Measurements from ENCODE around the gene TEX29.

DNA sequence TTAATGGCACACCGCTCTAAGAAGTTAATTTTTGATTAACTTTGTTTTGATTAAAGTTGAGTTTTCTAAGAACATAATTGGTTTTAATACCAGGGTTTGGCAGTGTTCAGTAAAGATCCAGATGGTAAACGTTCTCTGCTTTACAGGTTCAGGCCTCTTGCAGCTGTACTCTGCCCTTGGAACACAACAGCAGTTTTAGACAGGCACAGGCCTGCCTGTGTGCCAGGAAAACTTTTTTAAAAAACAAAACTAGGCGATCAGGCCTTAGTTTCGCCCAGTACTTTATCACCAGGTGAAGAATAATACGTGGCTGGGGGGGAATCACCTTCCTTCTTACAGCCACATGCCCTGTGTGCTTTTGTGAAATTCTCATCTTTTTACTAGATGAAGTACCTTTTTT, 38.0 kb upstream of the TEX29 start:
- TF ChIP-seq, protein P1, sequence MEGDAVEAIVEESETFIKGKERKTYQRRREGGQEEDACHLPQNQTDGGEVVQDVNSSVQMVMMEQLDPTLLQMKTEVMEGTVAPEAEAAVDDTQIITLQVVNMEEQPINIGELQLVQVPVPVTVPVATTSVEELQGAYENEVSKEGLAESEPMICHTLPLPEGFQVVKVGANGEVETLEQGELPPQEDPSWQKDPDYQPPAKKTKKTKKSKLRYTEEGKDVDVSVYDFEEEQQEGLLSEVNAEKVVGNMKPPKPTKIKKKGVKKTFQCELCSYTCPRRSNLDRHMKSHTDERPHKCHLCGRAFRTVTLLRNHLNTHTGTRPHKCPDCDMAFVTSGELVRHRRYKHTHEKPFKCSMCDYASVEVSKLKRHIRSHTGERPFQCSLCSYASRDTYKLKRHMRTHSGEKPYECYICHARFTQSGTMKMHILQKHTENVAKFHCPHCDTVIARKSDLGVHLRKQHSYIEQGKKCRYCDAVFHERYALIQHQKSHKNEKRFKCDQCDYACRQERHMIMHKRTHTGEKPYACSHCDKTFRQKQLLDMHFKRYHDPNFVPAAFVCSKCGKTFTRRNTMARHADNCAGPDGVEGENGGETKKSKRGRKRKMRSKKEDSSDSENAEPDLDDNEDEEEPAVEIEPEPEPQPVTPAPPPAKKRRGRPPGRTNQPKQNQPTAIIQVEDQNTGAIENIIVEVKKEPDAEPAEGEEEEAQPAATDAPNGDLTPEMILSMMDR (IDR thresholded peaks at IDR 0.05) = no peak
- TF ChIP-seq FOXK1 (CRISPR knock-in tag; IDR thresholded peaks at IDR 0.05) (no peak), CBFB (CRISPR knock-in tag; IDR thresholded peaks at IDR 0.05; ENCODE audit: low read depth) (no peak), NR1H2 (CRISPR knock-in tag; IDR thresholded peaks at IDR 0.05) (no peak), SP1 (CRISPR knock-in tag; conservative IDR thresholded peaks at IDR 0.05) (no peak)
- TF ChIP-seq, protein P2, sequence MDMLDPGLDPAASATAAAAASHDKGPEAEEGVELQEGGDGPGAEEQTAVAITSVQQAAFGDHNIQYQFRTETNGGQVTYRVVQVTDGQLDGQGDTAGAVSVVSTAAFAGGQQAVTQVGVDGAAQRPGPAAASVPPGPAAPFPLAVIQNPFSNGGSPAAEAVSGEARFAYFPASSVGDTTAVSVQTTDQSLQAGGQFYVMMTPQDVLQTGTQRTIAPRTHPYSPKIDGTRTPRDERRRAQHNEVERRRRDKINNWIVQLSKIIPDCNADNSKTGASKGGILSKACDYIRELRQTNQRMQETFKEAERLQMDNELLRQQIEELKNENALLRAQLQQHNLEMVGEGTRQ (CRISPR knock-in tag; IDR thresholded peaks at IDR 0.05) = no peak
- TF ChIP-seq, protein P3, sequence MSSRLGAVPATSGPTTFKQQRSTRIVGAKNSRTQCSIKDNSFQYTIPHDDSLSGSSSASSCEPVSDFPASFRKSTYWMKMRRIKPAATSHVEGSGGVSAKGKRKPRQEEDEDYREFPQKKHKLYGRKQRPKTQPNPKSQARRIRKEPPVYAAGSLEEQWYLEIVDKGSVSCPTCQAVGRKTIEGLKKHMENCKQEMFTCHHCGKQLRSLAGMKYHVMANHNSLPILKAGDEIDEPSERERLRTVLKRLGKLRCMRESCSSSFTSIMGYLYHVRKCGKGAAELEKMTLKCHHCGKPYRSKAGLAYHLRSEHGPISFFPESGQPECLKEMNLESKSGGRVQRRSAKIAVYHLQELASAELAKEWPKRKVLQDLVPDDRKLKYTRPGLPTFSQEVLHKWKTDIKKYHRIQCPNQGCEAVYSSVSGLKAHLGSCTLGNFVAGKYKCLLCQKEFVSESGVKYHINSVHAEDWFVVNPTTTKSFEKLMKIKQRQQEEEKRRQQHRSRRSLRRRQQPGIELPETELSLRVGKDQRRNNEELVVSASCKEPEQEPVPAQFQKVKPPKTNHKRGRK (CRISPR knock-in tag; IDR thresholded peaks at IDR 0.05; ENCODE audit: borderline replicate concordance) = no peak
- TF ChIP-seq, protein P4, sequence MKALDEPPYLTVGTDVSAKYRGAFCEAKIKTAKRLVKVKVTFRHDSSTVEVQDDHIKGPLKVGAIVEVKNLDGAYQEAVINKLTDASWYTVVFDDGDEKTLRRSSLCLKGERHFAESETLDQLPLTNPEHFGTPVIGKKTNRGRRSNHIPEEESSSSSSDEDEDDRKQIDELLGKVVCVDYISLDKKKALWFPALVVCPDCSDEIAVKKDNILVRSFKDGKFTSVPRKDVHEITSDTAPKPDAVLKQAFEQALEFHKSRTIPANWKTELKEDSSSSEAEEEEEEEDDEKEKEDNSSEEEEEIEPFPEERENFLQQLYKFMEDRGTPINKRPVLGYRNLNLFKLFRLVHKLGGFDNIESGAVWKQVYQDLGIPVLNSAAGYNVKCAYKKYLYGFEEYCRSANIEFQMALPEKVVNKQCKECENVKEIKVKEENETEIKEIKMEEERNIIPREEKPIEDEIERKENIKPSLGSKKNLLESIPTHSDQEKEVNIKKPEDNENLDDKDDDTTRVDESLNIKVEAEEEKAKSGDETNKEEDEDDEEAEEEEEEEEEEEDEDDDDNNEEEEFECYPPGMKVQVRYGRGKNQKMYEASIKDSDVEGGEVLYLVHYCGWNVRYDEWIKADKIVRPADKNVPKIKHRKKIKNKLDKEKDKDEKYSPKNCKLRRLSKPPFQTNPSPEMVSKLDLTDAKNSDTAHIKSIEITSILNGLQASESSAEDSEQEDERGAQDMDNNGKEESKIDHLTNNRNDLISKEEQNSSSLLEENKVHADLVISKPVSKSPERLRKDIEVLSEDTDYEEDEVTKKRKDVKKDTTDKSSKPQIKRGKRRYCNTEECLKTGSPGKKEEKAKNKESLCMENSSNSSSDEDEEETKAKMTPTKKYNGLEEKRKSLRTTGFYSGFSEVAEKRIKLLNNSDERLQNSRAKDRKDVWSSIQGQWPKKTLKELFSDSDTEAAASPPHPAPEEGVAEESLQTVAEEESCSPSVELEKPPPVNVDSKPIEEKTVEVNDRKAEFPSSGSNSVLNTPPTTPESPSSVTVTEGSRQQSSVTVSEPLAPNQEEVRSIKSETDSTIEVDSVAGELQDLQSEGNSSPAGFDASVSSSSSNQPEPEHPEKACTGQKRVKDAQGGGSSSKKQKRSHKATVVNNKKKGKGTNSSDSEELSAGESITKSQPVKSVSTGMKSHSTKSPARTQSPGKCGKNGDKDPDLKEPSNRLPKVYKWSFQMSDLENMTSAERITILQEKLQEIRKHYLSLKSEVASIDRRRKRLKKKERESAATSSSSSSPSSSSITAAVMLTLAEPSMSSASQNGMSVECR (CRISPR knock-in tag; IDR thresholded peaks at IDR 0.05; ENCODE audit: borderline replicate concordance) = no peak
- TF ChIP-seq, protein P5, sequence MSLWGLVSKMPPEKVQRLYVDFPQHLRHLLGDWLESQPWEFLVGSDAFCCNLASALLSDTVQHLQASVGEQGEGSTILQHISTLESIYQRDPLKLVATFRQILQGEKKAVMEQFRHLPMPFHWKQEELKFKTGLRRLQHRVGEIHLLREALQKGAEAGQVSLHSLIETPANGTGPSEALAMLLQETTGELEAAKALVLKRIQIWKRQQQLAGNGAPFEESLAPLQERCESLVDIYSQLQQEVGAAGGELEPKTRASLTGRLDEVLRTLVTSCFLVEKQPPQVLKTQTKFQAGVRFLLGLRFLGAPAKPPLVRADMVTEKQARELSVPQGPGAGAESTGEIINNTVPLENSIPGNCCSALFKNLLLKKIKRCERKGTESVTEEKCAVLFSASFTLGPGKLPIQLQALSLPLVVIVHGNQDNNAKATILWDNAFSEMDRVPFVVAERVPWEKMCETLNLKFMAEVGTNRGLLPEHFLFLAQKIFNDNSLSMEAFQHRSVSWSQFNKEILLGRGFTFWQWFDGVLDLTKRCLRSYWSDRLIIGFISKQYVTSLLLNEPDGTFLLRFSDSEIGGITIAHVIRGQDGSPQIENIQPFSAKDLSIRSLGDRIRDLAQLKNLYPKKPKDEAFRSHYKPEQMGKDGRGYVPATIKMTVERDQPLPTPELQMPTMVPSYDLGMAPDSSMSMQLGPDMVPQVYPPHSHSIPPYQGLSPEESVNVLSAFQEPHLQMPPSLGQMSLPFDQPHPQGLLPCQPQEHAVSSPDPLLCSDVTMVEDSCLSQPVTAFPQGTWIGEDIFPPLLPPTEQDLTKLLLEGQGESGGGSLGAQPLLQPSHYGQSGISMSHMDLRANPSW (CRISPR knock-in tag; conservative IDR thresholded peaks at IDR 0.05; ENCODE audit: low read depth) = no peak
- TF ChIP-seq, protein P6, sequence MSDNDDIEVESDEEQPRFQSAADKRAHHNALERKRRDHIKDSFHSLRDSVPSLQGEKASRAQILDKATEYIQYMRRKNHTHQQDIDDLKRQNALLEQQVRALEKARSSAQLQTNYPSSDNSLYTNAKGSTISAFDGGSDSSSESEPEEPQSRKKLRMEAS (CRISPR knock-in tag; IDR thresholded peaks at IDR 0.05) = no peak
- TF ChIP-seq, protein P7, sequence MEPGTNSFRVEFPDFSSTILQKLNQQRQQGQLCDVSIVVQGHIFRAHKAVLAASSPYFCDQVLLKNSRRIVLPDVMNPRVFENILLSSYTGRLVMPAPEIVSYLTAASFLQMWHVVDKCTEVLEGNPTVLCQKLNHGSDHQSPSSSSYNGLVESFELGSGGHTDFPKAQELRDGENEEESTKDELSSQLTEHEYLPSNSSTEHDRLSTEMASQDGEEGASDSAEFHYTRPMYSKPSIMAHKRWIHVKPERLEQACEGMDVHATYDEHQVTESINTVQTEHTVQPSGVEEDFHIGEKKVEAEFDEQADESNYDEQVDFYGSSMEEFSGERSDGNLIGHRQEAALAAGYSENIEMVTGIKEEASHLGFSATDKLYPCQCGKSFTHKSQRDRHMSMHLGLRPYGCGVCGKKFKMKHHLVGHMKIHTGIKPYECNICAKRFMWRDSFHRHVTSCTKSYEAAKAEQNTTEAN (CRISPR knock-in tag; IDR thresholded peaks at IDR 0.05) = no peak
- TF ChIP-seq, protein P8, sequence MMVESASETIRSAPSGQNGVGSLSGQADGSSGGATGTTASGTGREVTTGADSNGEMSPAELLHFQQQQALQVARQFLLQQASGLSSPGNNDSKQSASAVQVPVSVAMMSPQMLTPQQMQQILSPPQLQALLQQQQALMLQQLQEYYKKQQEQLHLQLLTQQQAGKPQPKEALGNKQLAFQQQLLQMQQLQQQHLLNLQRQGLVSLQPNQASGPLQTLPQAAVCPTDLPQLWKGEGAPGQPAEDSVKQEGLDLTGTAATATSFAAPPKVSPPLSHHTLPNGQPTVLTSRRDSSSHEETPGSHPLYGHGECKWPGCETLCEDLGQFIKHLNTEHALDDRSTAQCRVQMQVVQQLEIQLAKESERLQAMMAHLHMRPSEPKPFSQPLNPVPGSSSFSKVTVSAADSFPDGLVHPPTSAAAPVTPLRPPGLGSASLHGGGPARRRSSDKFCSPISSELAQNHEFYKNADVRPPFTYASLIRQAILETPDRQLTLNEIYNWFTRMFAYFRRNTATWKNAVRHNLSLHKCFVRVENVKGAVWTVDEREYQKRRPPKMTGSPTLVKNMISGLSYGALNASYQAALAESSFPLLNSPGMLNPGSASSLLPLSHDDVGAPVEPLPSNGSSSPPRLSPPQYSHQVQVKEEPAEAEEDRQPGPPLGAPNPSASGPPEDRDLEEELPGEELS (CRISPR knock-in tag; IDR thresholded peaks at IDR 0.05) = no peak
